Measurements from ENCODE around the gene PRRG2. TPM values are rescaled to one million over a fixed set of nuclear protein-coding genes. Genes with fewer than 3 reads are reported as not detected.

Gene PRRG2
- total RNA-seq, 1 experiment from 2014 or later, result 1.5 TPM

GRCh38 chr19:49596954-49597702 lies 16.0 kb downstream of the PRRG2 start:
- POLR2A ChIA-PET (ENCODE audit: low non-redundant PET), result no interaction called here
- intact Hi-C loops (cut with micrococcal nuclease; ENCODE audit: unreplicated experiment), result no loop called here
- no peaks in the 10 kb centered on the region for H3K27me3 ChIP-seq (replicated peaks; ENCODE audit: insufficient read depth, low read depth, low read length, poor library complexity)
- H3K36me3 ChIP-seq (ENCODE audit: insufficient read depth, low read length, poor library complexity, severe bottlenecking), result peaks cover 79% of the 10 kb centered on the region
- no peak for DNase-seq (ENCODE audit: low spot score)
- H3K27ac ChIP-seq (ENCODE audit: low read depth, low read length, poor library complexity, severe bottlenecking), result no peak overlapping the region
- H3K4me3 ChIP-seq (ENCODE audit: low read depth, low read length, poor library complexity, severe bottlenecking), result no peak overlapping the region
- BruUV-seq (replicated peaks), result no TSS peak
- CTCF ChIA-PET, result no interaction called here
- peaks cover 7% of the 10 kb centered on the region for H3K4me1 ChIP-seq (ENCODE audit: insufficient read depth, low read length, poor library complexity, severe bottlenecking)
- TF ChIP-seq EZH2 (IDR thresholded peaks at IDR 0.05; ENCODE audit: borderline replicate concordance, low read depth, low read length, poor library complexity, severe bottlenecking), result no peak
- no peaks in the 10 kb centered on the region for H3K9me3 ChIP-seq (ENCODE audit: low read depth, low read length, poor library complexity, severe bottlenecking)

GRCh38 chr19:49597703-49597974 lies 16.5 kb downstream of the PRRG2 start:
- H3K4me3 ChIP-seq (ENCODE audit: low read depth, low read length, poor library complexity, severe bottlenecking), result no peak overlapping the region
- intact Hi-C loops (cut with micrococcal nuclease; ENCODE audit: unreplicated experiment), result no loop called here
- H3K27ac ChIP-seq (ENCODE audit: low read depth, low read length, poor library complexity, severe bottlenecking), result no peak overlapping the region
- TF ChIP-seq CTCF (conservative IDR thresholded peaks at IDR 0.05; ENCODE audit: low read depth, low read length), result no peak
- no peak for TF ChIP-seq EZH2 (IDR thresholded peaks at IDR 0.05; ENCODE audit: borderline replicate concordance, low read depth, low read length, poor library complexity, severe bottlenecking)
- no peaks in the 10 kb centered on the region for H3K27me3 ChIP-seq (replicated peaks; ENCODE audit: insufficient read depth, low read depth, low read length, poor library complexity)
- H3K36me3 ChIP-seq (ENCODE audit: insufficient read depth, low read length, poor library complexity, severe bottlenecking), result peaks cover 84% of the 10 kb centered on the region
- peaks cover 7% of the 10 kb centered on the region for H3K4me1 ChIP-seq (ENCODE audit: insufficient read depth, low read length, poor library complexity, severe bottlenecking)
- CTCF ChIA-PET, result no interaction called here
- no TSS peak for BruUV-seq (replicated peaks)
- DNase-seq (ENCODE audit: low spot score), result no peak
- no peaks in the 10 kb centered on the region for H3K9me3 ChIP-seq (ENCODE audit: low read depth, low read length, poor library complexity, severe bottlenecking)
- POLR2A ChIA-PET (ENCODE audit: low non-redundant PET), result no interaction called here

- H3K4me3 ChIP-seq (ENCODE audit: low read depth, low read length, poor library complexity, severe bottlenecking), result no peak overlapping the region
- no peak for TF ChIP-seq EZH2 (IDR thresholded peaks at IDR 0.05; ENCODE audit: borderline replicate concordance, low read depth, low read length, poor library complexity, severe bottlenecking)
- TF ChIP-seq CTCF (conservative IDR thresholded peaks at IDR 0.05; ENCODE audit: low read depth, low read length), result no peak
- intact Hi-C loops (cut with micrococcal nuclease; ENCODE audit: unreplicated experiment), result no loop called here
- H3K27me3 ChIP-seq (replicated peaks; ENCODE audit: insufficient read depth, low read depth, low read length, poor library complexity), result no peaks in the 10 kb centered on the region
- H3K9me3 ChIP-seq (ENCODE audit: low read depth, low read length, poor library complexity, severe bottlenecking), result no peaks in the 10 kb centered on the region
- DNase-seq (ENCODE audit: low spot score), result no peak
- H3K4me1 ChIP-seq (ENCODE audit: insufficient read depth, low read length, poor library complexity, severe bottlenecking), result no peaks in the 10 kb centered on the region
- H3K27ac ChIP-seq (ENCODE audit: low read depth, low read length, poor library complexity, severe bottlenecking), result no peak overlapping the region
- H3K36me3 ChIP-seq (ENCODE audit: insufficient read depth, low read length, poor library complexity, severe bottlenecking), result peaks cover 91% of the 10 kb centered on the region
- no TSS peak for BruUV-seq (replicated peaks)
- CTCF ChIA-PET, result no interaction called here
- POLR2A ChIA-PET (ENCODE audit: low non-redundant PET), result no interaction called here
Observed at GRCh38 chr19:49599378-49600295, 18.5 kb downstream of the PRRG2 start.
